ENCODE results near the gene SNAP25. TPM values are rescaled to one million over a fixed set of nuclear protein-coding genes. Genes with fewer than 3 reads are reported as not detected.

The SNAP25 gene
- total RNA-seq, 1 experiment from 2014 or later: 0.39 TPM

DNA sequence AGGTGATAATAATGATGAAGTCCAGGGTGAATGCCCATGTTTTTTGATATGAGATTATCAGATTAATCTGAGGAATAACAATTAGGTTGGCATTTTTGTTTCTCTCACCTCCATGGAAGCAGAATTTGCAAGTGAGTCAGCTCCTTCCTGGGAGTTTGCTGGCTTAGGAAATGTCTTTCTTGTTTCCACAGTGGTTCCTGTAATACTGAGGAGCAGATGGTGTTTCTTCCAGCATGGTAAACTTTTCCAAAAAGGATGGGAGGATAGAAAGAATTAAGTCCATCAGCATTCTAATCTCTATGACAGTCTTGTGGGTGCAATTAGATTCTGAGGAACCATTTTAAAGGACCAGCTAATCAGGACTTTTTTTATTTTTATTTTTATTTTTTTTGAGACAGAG is 40.5 kb downstream of the SNAP25 start:
- intact Hi-C loops (cut with micrococcal nuclease): no loop called here
- no peak overlapping the region for H3K9ac ChIP-seq (ENCODE audit: low read length)
- ChIA-PET POLR2A (no interaction called here), RAD21 (ENCODE audit: low non-redundant PET in 1 of 2, low total read pairs in 2 of 2, uncharacterized antibody in 2 of 2, unreplicated experiment in 2 of 2) (no interaction called here), CTCF (interaction anchor here (1.3 kb wide), 1 partner anchor 33 kb away, joined by 3 read pairs; no protein-coding TSS in a partner anchor)
- peaks cover 24% of the 10 kb centered on the region for H3K27me3 ChIP-seq (ENCODE audit: insufficient read depth, low read length)
- H3K27ac ChIP-seq (ENCODE audit: low read depth, low read length): no peak overlapping the region
- H3K36me3 ChIP-seq (ENCODE audit: control insufficient read depth in 1 of 2, insufficient read depth in 2 of 2, low read length in 2 of 2): no peaks in the 10 kb centered on the region
- H3K4me1 ChIP-seq (ENCODE audit: control insufficient read depth in 1 of 2, insufficient read depth in 2 of 2, low read length in 2 of 2): no peaks in the 10 kb centered on the region
- H3K9me3 ChIP-seq (ENCODE audit: control insufficient read depth in 1 of 2, insufficient read depth in 1 of 2, low read depth in 1 of 2, low read length in 2 of 2): no peaks in the 10 kb centered on the region
- no peaks in the 10 kb centered on the region for H3K79me2 ChIP-seq (ENCODE audit: insufficient read depth, low read length)
- H3K4me2 ChIP-seq (ENCODE audit: low read length): no peak overlapping the region
- TF ChIP-seq, protein P1, sequence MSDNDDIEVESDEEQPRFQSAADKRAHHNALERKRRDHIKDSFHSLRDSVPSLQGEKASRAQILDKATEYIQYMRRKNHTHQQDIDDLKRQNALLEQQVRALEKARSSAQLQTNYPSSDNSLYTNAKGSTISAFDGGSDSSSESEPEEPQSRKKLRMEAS (IDR thresholded peaks at IDR 0.05): no peak
- no peak for TF ChIP-seq EZH2 (IDR thresholded peaks at IDR 0.05)
- no peak for TF ChIP-seq SIN3A (IDR thresholded peaks at IDR 0.05; ENCODE audit: low read depth)
- no peak for TF ChIP-seq RAD21 (IDR thresholded peaks at IDR 0.05; ENCODE audit: low read depth)
- no peak for TF ChIP-seq FOSL1 (IDR thresholded peaks at IDR 0.05; ENCODE audit: low read depth)
- TF ChIP-seq SP1 (IDR thresholded peaks at IDR 0.05; ENCODE audit: low read depth): no peak
- TF ChIP-seq, protein P2, sequence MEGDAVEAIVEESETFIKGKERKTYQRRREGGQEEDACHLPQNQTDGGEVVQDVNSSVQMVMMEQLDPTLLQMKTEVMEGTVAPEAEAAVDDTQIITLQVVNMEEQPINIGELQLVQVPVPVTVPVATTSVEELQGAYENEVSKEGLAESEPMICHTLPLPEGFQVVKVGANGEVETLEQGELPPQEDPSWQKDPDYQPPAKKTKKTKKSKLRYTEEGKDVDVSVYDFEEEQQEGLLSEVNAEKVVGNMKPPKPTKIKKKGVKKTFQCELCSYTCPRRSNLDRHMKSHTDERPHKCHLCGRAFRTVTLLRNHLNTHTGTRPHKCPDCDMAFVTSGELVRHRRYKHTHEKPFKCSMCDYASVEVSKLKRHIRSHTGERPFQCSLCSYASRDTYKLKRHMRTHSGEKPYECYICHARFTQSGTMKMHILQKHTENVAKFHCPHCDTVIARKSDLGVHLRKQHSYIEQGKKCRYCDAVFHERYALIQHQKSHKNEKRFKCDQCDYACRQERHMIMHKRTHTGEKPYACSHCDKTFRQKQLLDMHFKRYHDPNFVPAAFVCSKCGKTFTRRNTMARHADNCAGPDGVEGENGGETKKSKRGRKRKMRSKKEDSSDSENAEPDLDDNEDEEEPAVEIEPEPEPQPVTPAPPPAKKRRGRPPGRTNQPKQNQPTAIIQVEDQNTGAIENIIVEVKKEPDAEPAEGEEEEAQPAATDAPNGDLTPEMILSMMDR (IDR thresholded peaks at IDR 0.05 in 2 of 3, conservative IDR thresholded peaks at IDR 0.05 in 1 of 3; ENCODE audit: borderline replicate concordance in 1 of 3, insufficient read depth in 1 of 3, low read depth in 2 of 3, low read length in 2 of 3): no peak
- TF ChIP-seq JUND (IDR thresholded peaks at IDR 0.05): no peak
- no peak for TF ChIP-seq EZH2phosphoT487 (IDR thresholded peaks at IDR 0.05; ENCODE audit: borderline replicate concordance)
- TF ChIP-seq ELF1 (IDR thresholded peaks at IDR 0.05; ENCODE audit: borderline replicate concordance, low read depth): no peak
- TF ChIP-seq CBX3 (IDR thresholded peaks at IDR 0.05; ENCODE audit: low read depth): no peak
- H3K4me3 ChIP-seq (replicated peaks in 1 of 2; ENCODE audit: low read depth in 1 of 2, low read length in 2 of 2): no peak overlapping the region
- DNase-seq (ENCODE audit: low read depth, low spot score): no peak
- BruUV-seq (replicated peaks): no TSS peak
- no peaks in the 10 kb centered on the region for H3K9me2 ChIP-seq (ENCODE audit: insufficient read depth)
- ATAC-seq: no peak
- no peaks in the 10 kb centered on the region for H4K20me1 ChIP-seq (ENCODE audit: insufficient read depth)
- no peak overlapping the region for H2AFZ ChIP-seq (ENCODE audit: low read depth, low read length, poor library complexity, severe bottlenecking)
